ENCODE results near the gene CYGB.

CYGB gene

DNA sequence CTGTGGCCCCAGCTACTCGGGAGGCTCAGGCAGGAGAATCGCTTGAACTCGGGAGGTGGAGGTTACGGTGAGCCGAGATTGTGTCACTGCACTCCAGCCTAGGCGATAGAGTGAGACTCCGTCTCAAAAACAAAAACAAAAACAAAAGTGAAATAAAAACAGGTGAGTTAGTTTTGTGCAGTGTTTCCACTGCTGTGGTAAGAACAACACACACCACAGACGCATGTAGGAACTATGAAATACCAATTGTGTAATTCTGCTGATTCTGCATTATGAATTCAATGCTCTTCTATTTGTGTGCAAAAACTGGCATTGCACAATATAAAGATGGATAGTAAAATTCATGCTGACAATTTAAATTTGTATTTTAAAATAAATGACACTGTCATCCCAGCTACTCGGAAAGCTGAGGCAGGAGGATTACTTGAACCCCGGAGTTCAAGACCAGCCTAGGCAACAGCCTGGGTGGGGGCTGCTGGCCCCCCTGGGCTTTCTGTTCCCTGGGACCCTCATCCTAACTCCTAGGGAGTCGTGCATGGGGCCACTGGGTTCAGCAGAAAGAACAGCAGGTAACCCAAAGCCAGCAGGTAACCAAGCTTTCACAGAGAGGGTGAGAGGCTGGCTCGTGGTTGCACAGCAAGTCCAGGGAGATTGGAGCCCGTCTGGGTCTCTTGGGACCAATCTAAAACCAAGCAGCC is 25.7 kb downstream of the CYGB start:
- TF ChIP-seq TEAD4 (IDR thresholded peaks at IDR 0.05) (no peak), RAD21 (IDR thresholded peaks at IDR 0.05; ENCODE audit: low read depth) (no peak), ZBTB7A (IDR thresholded peaks at IDR 0.05; ENCODE audit: low read depth) (no peak), EP300 (IDR thresholded peaks at IDR 0.05; ENCODE audit: borderline replicate concordance) (no peak), NFIC (IDR thresholded peaks at IDR 0.05) (no peak), TCF12 (IDR thresholded peaks at IDR 0.05; ENCODE audit: low read depth) (no peak), FOXM1 (IDR thresholded peaks at IDR 0.05; ENCODE audit: borderline replicate concordance, low read depth) (no peak)
- TF ChIP-seq, protein P1, sequence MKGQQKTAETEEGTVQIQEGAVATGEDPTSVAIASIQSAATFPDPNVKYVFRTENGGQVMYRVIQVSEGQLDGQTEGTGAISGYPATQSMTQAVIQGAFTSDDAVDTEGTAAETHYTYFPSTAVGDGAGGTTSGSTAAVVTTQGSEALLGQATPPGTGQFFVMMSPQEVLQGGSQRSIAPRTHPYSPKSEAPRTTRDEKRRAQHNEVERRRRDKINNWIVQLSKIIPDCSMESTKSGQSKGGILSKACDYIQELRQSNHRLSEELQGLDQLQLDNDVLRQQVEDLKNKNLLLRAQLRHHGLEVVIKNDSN (IDR thresholded peaks at IDR 0.05) = no peak

- no peak for TF ChIP-seq TEAD4 (IDR thresholded peaks at IDR 0.05)
- no peak for TF ChIP-seq CREB1 (IDR thresholded peaks at IDR 0.05; ENCODE audit: low read depth)
- TF ChIP-seq CEBPB (IDR thresholded peaks at IDR 0.05) = no peak
- TF ChIP-seq, protein P1 (IDR thresholded peaks at IDR 0.05) = no peak
- no peak for TF ChIP-seq ZBTB7A (IDR thresholded peaks at IDR 0.05; ENCODE audit: low read depth)
- TF ChIP-seq RAD21 (IDR thresholded peaks at IDR 0.05; ENCODE audit: low read depth) = no peak
- TF ChIP-seq MAX (IDR thresholded peaks at IDR 0.05) = no peak
- TF ChIP-seq YY1 (IDR thresholded peaks at IDR 0.05; ENCODE audit: low read depth) = no peak
Measured at GRCh38 chr17:76510831-76511244, 26.7 kb downstream of the CYGB start.

- TF ChIP-seq, protein P1 (IDR thresholded peaks at IDR 0.05) = peak; percentile 78
- TF ChIP-seq MAX (IDR thresholded peaks at IDR 0.05) (peak; percentile 92), CREB1 (IDR thresholded peaks at IDR 0.05; ENCODE audit: low read depth) (no peak), FOXM1 (IDR thresholded peaks at IDR 0.05; ENCODE audit: borderline replicate concordance, low read depth) (no peak), ZBTB7A (IDR thresholded peaks at IDR 0.05; ENCODE audit: low read depth) (no peak), TEAD4 (IDR thresholded peaks at IDR 0.05) (no peak), TCF12 (IDR thresholded peaks at IDR 0.05; ENCODE audit: low read depth) (no peak), RAD21 (IDR thresholded peaks at IDR 0.05; ENCODE audit: low read depth) (peak; percentile 98), EP300 (IDR thresholded peaks at IDR 0.05; ENCODE audit: borderline replicate concordance) (no peak), YY1 (IDR thresholded peaks at IDR 0.05; ENCODE audit: low read depth) (no peak), CEBPB (IDR thresholded peaks at IDR 0.05) (no peak)
- TF ChIP-seq, protein P2, sequence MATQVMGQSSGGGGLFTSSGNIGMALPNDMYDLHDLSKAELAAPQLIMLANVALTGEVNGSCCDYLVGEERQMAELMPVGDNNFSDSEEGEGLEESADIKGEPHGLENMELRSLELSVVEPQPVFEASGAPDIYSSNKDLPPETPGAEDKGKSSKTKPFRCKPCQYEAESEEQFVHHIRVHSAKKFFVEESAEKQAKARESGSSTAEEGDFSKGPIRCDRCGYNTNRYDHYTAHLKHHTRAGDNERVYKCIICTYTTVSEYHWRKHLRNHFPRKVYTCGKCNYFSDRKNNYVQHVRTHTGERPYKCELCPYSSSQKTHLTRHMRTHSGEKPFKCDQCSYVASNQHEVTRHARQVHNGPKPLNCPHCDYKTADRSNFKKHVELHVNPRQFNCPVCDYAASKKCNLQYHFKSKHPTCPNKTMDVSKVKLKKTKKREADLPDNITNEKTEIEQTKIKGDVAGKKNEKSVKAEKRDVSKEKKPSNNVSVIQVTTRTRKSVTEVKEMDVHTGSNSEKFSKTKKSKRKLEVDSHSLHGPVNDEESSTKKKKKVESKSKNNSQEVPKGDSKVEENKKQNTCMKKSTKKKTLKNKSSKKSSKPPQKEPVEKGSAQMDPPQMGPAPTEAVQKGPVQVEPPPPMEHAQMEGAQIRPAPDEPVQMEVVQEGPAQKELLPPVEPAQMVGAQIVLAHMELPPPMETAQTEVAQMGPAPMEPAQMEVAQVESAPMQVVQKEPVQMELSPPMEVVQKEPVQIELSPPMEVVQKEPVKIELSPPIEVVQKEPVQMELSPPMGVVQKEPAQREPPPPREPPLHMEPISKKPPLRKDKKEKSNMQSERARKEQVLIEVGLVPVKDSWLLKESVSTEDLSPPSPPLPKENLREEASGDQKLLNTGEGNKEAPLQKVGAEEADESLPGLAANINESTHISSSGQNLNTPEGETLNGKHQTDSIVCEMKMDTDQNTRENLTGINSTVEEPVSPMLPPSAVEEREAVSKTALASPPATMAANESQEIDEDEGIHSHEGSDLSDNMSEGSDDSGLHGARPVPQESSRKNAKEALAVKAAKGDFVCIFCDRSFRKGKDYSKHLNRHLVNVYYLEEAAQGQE (IDR thresholded peaks at IDR 0.05; ENCODE audit: low read depth) = no peak
Measured at GRCh38 chr17:76506408-76507345, 30.8 kb downstream of the CYGB start.

DNA sequence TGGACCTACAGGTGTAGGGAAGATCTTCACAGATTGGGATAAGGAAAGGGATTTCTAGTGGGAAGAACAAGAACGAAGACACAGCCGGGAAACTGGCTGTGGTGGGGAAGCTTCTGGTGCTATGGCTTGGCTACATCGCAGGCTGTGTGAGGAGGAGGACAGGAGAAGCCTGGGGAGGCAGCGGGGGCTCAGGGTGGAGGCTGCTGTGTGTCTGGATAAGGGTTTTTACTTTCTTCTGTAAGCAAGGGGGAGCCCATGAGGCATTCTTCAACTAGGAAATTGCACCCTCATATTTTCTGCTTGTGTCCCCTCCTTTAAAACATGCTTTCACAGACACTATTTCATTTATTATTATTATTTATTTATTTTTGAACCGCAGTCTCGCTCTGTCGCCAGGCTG is 33.4 kb downstream of the CYGB start:
- TF ChIP-seq, protein P2 (IDR thresholded peaks at IDR 0.05; ENCODE audit: low read depth) = no peak
- TF ChIP-seq TCF12 (IDR thresholded peaks at IDR 0.05; ENCODE audit: low read depth) (no peak), EGR1 (IDR thresholded peaks at IDR 0.05) (no peak), ZBTB7A (IDR thresholded peaks at IDR 0.05; ENCODE audit: low read depth) (no peak), NFIC (IDR thresholded peaks at IDR 0.05) (no peak), EP300 (IDR thresholded peaks at IDR 0.05; ENCODE audit: borderline replicate concordance) (no peak), FOXM1 (IDR thresholded peaks at IDR 0.05; ENCODE audit: borderline replicate concordance, low read depth) (no peak), TEAD4 (IDR thresholded peaks at IDR 0.05) (no peak), TAF1 (IDR thresholded peaks at IDR 0.05; ENCODE audit: low read depth) (no peak), RAD21 (IDR thresholded peaks at IDR 0.05; ENCODE audit: low read depth) (no peak), CREB1 (IDR thresholded peaks at IDR 0.05; ENCODE audit: low read depth) (no peak), CEBPB (IDR thresholded peaks at IDR 0.05) (no peak), MAX (IDR thresholded peaks at IDR 0.05) (no peak)
- TF ChIP-seq, protein P1 (IDR thresholded peaks at IDR 0.05) = no peak
